RCC 7860 (cell line): Measurements from ENCODE around the gene KCTD13.
"Not testable (repeated sequence)": the region's sequence is repeated elsewhere in the genome, so short reads cannot be mapped to it uniquely, and the experiment has no call there.

Experiments used
- DNase-seq: peaks from one replicate; pipeline ENCODE4 v3.0.0-alpha.2; 2015; ENCODE audit warnings: low spot score
- FAIRE-seq: peaks from 2 replicates; lab custom pipeline; 2012; peaks lifted over from hg19 to GRCh38; lab: Jason Lieb, UNC

Gene KCTD13

GRCh38 chr16:29925781-29926710 is at the start of gene KCTD13:
Gene KCTD13 (minus strand): TSS chr16:29926226. CDS start chr16:29926033, 193 bp downstream.
- peak; percentile 73 for DNase-seq
- FAIRE-seq, result no peak

GRCh38 chr16:29975134-29975538 is 49.1 kb upstream of the KCTD13 start:
- no peak for DNase-seq
- FAIRE-seq, result no peak

GRCh38 chr16:29974291-29975133 is 48.5 kb upstream of the KCTD13 start:
- DNase-seq, result no peak
- FAIRE-seq, result no peak

GRCh38 chr16:29973384-29974246 is 47.6 kb upstream of the KCTD13 start, which contains the start of gene TAOK2:
Gene TAOK2 (plus strand): TSS chr16:29973868. CDS start chr16:29977773, 3,905 bp downstream.
- FAIRE-seq, result no peak
- peak; percentile 97 for DNase-seq

- no peak for FAIRE-seq
These were observed 47.0 kb upstream of the KCTD13 start for GRCh38 chr16:29972992-29973383.

GRCh38 chr16:29972500-29972899 is 46.5 kb upstream of the KCTD13 start:
- no peak for FAIRE-seq
- no peak for DNase-seq

More at GRCh38 chr16:29972992-29973383, 47.0 kb upstream of the KCTD13 start:
- no peak for DNase-seq

- DNase-seq (no peak), FAIRE-seq (no peak)
These were observed 45.3 kb upstream of the KCTD13 start for GRCh38 chr16:29971304-29971703.

GRCh38 chr16:29968205-29968604 is 42.2 kb upstream of the KCTD13 start:
- DNase-seq, result no peak
- FAIRE-seq, result no peak

GRCh38 chr16:29963021-29963743 is 37.2 kb upstream of the KCTD13 start:
- no peak for DNase-seq
- FAIRE-seq, result no peak

- DNase-seq (no peak), FAIRE-seq (no peak)
These were observed 36.4 kb upstream of the KCTD13 start for GRCh38 chr16:29962344-29962994.

- no peak for FAIRE-seq
These were observed 35.7 kb upstream of the KCTD13 start, which contains the start of gene TMEM219 for GRCh38 chr16:29961479-29962343. Gene TMEM219 (plus strand): TSS chr16:29962079. CDS start chr16:29963144, 1,065 bp downstream.

GRCh38 chr16:29961127-29961478 is 35.1 kb upstream of the KCTD13 start:
- FAIRE-seq (no peak), DNase-seq (no peak)

More at GRCh38 chr16:29961479-29962343, 35.7 kb upstream of the KCTD13 start, which contains the start of gene TMEM219:
- peak; percentile 78 for DNase-seq

GRCh38 chr16:29959821-29960220 is 33.8 kb upstream of the KCTD13 start:
- not testable (repeated sequence) for DNase-seq, FAIRE-seq

- no peak for FAIRE-seq
These were observed 33.3 kb upstream of the KCTD13 start for GRCh38 chr16:29959293-29959692.

GRCh38 chr16:29958756-29959155 is 32.7 kb upstream of the KCTD13 start:
- FAIRE-seq (no peak), DNase-seq (no peak)

More at GRCh38 chr16:29959293-29959692, 33.3 kb upstream of the KCTD13 start:
- DNase-seq, result no peak

- no peak for FAIRE-seq
- no peak for DNase-seq
These were observed 25.8 kb upstream of the KCTD13 start for GRCh38 chr16:29951625-29952365.

- FAIRE-seq (no peak), DNase-seq (no peak)
These were observed 24.9 kb upstream of the KCTD13 start for GRCh38 chr16:29950806-29951461.
